ENCODE measurements around the gene RAB35.

The RAB35 gene

DNA sequence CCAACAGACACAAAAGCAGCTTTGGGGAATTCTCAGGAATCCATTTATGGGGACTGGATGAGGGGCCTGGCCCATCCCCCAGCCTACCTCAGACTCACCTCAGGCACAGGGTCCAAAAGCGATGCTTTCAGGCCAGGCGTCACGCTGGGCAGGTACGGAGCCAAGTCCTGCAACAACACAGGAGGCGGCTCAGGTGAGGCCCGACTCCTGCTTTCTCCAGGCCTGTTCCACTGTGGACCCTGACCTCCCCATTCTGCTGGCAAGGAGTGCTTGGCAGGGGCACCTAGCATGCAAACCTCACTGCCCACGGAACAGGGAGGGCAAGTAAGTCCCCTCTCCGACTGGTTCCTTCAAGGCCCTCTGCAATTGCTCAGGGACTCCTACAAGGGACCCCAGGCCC lies 28.6 kb upstream of the RAB35 start:
- Histone ChIP-seq H3K27ac (ENCODE audit: low read depth, low read length) (no peak overlapping the region), H3K4me1 (ENCODE audit: control insufficient read depth, insufficient read depth, low read length) (no peaks in the 10 kb centered on the region), H3K9ac (ENCODE audit: low read depth, low read length) (no peak overlapping the region), H3K27me3 (ENCODE audit: control insufficient read depth, insufficient read depth, low read length) (no peaks in the 10 kb centered on the region), H3K9me3 (ENCODE audit: control insufficient read depth, insufficient read depth, low read length) (no peaks in the 10 kb centered on the region), H3K4me3 (ENCODE audit: low read depth, low read length) (no peak overlapping the region), H3K36me3 (ENCODE audit: control insufficient read depth, insufficient read depth, low read length) (peaks cover 99% of the 10 kb centered on the region)

DNA sequence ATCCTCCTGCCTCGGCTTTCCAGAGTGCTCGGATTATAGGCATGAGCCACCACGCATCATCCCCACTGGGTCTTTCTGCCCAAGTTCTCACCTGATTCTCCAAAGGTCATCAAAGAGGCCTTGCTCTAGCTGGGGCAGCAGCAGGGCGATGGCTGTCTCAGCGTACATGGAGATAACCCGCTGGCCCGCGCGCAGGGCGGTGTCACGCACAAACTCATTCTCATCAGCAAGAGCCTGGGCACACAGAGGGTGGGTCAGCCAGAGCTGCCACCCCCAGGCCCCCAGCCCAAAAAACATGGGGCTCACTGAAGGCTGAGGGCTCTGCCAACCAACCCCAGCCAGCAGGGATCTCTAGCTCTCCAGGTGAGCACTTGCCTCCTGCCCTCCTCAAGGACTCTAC lies 27.7 kb upstream of the RAB35 start:
- peaks cover 99% of the 10 kb centered on the region for H3K36me3 ChIP-seq (ENCODE audit: control insufficient read depth, insufficient read depth, low read length)

DNA sequence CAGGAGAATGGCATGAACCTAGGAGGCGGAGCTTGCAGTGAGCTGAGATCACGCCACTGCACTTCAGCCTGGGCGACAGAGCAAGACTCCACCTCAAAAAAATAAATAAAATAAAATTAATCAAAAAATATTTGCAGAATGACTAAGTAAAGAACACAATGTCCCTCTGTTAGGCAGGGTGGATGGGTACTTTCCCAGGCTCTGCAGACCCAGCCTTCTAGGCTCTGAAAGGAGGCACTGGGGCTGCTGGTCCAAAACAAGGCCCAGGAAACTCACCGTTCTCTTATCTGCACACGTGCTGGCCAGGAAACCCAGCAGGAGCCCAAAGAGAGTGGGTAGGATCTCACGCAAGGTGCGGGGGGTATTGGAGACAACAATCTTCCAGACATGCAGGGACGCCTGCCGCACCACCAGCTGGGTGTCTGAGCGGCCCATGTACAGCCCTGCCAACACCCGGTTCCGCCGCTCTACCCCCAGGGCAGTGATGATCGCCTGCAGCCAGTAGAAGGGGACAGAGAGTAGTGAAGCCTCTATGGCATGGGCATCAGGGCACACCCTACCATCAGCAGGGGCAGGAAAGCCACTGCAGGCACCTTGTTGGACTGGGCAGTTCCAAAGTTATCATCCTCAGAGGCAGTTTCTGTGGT lies 25.8 kb upstream of the RAB35 start:
- no peak overlapping the region for H3K9ac ChIP-seq (ENCODE audit: low read depth, low read length)
- H3K36me3 ChIP-seq (ENCODE audit: control insufficient read depth, insufficient read depth, low read length), result peaks cover 97% of the 10 kb centered on the region
- no peaks in the 10 kb centered on the region for H3K27me3 ChIP-seq (ENCODE audit: control insufficient read depth, insufficient read depth, low read length)
- H3K9me3 ChIP-seq (ENCODE audit: control insufficient read depth, insufficient read depth, low read length), result no peaks in the 10 kb centered on the region
- no peak overlapping the region for H3K4me3 ChIP-seq (ENCODE audit: low read depth, low read length)
- H3K4me1 ChIP-seq (ENCODE audit: control insufficient read depth, insufficient read depth, low read length), result no peaks in the 10 kb centered on the region
- H3K27ac ChIP-seq (ENCODE audit: low read depth, low read length), result no peak overlapping the region

More for the DNA sequence above, 27.7 kb upstream of the RAB35 start:
- H3K27me3 ChIP-seq (ENCODE audit: control insufficient read depth, insufficient read depth, low read length), result no peaks in the 10 kb centered on the region
- H3K9me3 ChIP-seq (ENCODE audit: control insufficient read depth, insufficient read depth, low read length), result no peaks in the 10 kb centered on the region
- H3K4me1 ChIP-seq (ENCODE audit: control insufficient read depth, insufficient read depth, low read length), result no peaks in the 10 kb centered on the region
- H3K27ac ChIP-seq (ENCODE audit: low read depth, low read length), result no peak overlapping the region
- H3K4me3 ChIP-seq (ENCODE audit: low read depth, low read length), result no peak overlapping the region
- no peak overlapping the region for H3K9ac ChIP-seq (ENCODE audit: low read depth, low read length)

DNA sequence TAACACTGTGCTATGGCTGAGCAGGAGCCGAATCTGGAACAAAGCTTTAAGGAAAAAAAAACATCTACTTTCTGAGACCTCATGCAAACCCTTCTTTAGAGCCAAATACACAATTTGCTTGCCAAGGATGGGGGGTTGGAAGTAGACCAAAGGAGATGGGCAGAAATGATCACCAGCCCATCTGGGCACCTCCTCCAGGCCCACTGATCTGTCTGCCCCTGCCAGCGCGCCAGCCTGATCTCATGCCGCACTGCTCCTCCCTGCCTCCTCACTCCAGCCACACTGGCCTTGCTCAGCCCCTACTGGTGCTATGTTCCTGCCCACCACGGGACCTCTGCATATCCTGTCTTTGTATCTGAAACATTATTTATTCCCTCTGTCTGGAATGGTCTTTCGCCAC lies 24.8 kb upstream of the RAB35 start:
- no peaks in the 10 kb centered on the region for H3K27me3 ChIP-seq (ENCODE audit: control insufficient read depth, insufficient read depth, low read length)
- no peaks in the 10 kb centered on the region for H3K9me3 ChIP-seq (ENCODE audit: control insufficient read depth, insufficient read depth, low read length)

DNA sequence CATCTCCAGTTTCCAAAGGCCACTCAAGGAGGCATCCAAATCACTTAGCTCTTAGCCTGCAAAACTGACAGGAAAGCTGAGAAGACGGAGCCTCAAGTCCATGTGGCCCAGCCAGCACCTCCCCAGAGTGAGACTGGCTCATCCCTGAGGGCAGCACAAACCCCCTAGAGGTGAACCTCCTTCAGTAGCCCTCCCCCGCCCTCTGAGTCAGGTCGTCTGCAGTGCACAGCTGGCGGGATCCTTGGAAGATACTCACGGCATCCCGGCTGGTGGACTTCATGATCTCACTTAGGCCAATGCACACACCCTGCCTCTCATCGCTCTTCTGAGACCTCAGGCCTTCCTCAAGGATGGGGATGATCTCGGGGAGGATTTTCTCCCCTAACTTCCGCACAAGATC lies 24.1 kb upstream of the RAB35 start:
- H3K36me3 ChIP-seq (ENCODE audit: control insufficient read depth, insufficient read depth, low read length), result peaks cover 97% of the 10 kb centered on the region
- H3K4me3 ChIP-seq (ENCODE audit: low read depth, low read length), result no peak overlapping the region
- H3K27me3 ChIP-seq (ENCODE audit: control insufficient read depth, insufficient read depth, low read length), result no peaks in the 10 kb centered on the region
- no peak overlapping the region for H3K9ac ChIP-seq (ENCODE audit: low read depth, low read length)
- H3K9me3 ChIP-seq (ENCODE audit: control insufficient read depth, insufficient read depth, low read length), result no peaks in the 10 kb centered on the region
- no peaks in the 10 kb centered on the region for H3K4me1 ChIP-seq (ENCODE audit: control insufficient read depth, insufficient read depth, low read length)
- H3K27ac ChIP-seq (ENCODE audit: low read depth, low read length), result no peak overlapping the region

More for the DNA sequence above, 24.8 kb upstream of the RAB35 start:
- Histone ChIP-seq H3K36me3 (ENCODE audit: control insufficient read depth, insufficient read depth, low read length) (peaks cover 97% of the 10 kb centered on the region), H3K27ac (ENCODE audit: low read depth, low read length) (no peak overlapping the region), H3K4me3 (ENCODE audit: low read depth, low read length) (no peak overlapping the region), H3K9ac (ENCODE audit: low read depth, low read length) (no peak overlapping the region), H3K4me1 (ENCODE audit: control insufficient read depth, insufficient read depth, low read length) (no peaks in the 10 kb centered on the region)

DNA sequence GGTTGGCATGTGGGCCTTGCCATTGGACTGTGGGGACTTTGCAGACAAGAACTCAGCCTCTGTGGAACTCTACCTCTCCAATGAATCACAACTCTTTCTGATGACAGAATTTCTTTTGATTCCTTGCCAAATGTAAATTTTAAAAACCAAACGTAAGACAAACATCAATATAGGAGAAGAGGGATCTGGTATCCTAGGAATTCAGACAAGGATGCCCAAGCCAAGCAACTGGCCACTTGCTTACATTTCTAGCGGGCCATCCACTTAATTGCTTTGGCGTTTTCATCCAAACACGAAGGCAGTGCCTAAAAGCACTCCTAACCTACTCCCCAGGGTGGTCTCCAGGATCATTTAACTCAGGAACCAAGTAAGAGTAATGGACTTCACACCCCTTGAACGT lies 23.4 kb upstream of the RAB35 start:
- H3K36me3 ChIP-seq (ENCODE audit: control insufficient read depth, insufficient read depth, low read length), result peaks cover 97% of the 10 kb centered on the region
- H3K27me3 ChIP-seq (ENCODE audit: control insufficient read depth, insufficient read depth, low read length), result no peaks in the 10 kb centered on the region
- no peaks in the 10 kb centered on the region for H3K9me3 ChIP-seq (ENCODE audit: control insufficient read depth, insufficient read depth, low read length)
- H3K27ac ChIP-seq (ENCODE audit: low read depth, low read length), result no peak overlapping the region
- no peak overlapping the region for H3K9ac ChIP-seq (ENCODE audit: low read depth, low read length)
- H3K4me1 ChIP-seq (ENCODE audit: control insufficient read depth, insufficient read depth, low read length), result no peaks in the 10 kb centered on the region
- no peak overlapping the region for H3K4me3 ChIP-seq (ENCODE audit: low read depth, low read length)

DNA sequence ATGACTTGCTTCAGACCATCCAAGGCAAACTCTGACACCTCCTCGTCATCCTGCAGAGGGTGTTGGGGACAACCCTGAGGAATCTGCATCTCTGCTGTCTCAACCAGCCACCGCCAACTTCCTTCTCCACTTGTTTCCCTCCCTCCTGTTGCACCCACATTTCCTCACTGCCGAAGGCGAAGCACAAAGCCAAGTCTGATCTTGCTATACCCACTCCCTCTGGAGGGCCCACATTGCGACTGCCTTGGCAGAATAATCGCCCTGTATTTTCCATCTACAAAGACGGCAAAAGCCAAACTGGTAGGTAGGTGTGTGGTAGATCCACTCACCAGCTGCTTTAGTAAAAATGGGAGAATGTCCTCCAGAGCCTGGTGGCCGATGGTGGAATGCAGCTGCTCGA lies 21.8 kb upstream of the RAB35 start:
- H3K4me1 ChIP-seq (ENCODE audit: control insufficient read depth, insufficient read depth, low read length), result no peaks in the 10 kb centered on the region
- H3K27me3 ChIP-seq (ENCODE audit: control insufficient read depth, insufficient read depth, low read length), result no peaks in the 10 kb centered on the region
- H3K9me3 ChIP-seq (ENCODE audit: control insufficient read depth, insufficient read depth, low read length), result no peaks in the 10 kb centered on the region
- no peak overlapping the region for H3K9ac ChIP-seq (ENCODE audit: low read depth, low read length)
- no peak overlapping the region for H3K4me3 ChIP-seq (ENCODE audit: low read depth, low read length)
- peaks cover 97% of the 10 kb centered on the region for H3K36me3 ChIP-seq (ENCODE audit: control insufficient read depth, insufficient read depth, low read length)
- H3K27ac ChIP-seq (ENCODE audit: low read depth, low read length), result no peak overlapping the region

DNA sequence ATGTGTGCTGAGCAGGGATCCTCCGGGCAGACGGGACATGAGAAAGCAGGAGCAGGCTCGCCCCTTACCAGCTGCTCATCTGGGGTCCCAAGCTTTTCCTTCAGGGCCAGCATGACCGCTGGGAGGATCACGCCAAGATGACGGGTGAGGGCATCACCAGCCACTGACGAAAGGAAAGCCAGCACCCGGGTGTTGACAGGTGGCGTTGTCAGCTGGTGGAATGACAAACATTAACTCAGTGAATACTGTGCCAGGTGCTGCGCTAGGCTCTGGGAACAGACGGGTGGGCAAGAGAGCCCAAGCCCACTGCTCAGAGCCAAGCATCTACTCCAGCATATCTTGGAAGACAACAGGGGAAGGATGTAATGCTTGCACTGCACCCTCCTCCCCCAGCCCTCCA lies 21.3 kb upstream of the RAB35 start:
- peaks cover 97% of the 10 kb centered on the region for H3K36me3 ChIP-seq (ENCODE audit: control insufficient read depth, insufficient read depth, low read length)
- H3K4me3 ChIP-seq (ENCODE audit: low read depth, low read length), result no peak overlapping the region
- no peak overlapping the region for H3K27ac ChIP-seq (ENCODE audit: low read depth, low read length)

DNA sequence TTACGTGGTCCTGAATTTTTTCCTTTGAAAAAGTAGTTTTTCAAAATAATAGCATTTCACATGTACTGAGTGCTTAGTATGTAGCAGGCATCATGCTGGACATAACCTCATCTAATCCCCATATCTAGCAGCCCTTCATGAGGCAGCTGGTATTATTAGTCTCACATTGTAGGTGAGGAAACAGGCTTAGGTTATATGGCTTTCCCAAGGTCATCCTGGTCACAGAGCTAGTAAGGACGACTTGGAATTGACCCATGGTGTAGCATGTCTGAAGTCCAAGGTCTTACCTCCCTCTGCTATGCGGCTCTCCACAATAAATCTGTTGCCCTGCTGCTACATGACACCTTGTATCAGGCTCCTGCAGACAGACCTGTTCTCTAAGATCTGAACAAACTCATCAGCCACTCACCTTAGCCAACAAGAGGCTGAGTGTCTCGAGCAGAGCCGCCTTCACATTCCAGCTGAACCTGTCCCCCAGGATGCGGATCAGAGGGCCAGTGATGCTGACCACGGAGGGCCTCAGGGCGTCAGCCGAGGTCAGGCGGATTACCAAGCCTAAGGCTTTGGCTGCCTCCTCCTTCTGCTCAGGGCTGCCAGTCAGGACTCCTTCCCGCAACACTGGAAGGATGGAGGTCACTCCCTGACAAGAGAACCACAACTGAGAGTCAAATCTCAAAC lies 19.7 kb upstream of the RAB35 start:
- Histone ChIP-seq H3K9me3 (ENCODE audit: control insufficient read depth, insufficient read depth, low read length) (no peaks in the 10 kb centered on the region), H3K36me3 (ENCODE audit: control insufficient read depth, insufficient read depth, low read length) (peaks cover 97% of the 10 kb centered on the region), H3K4me1 (ENCODE audit: control insufficient read depth, insufficient read depth, low read length) (no peaks in the 10 kb centered on the region), H3K27me3 (ENCODE audit: control insufficient read depth, insufficient read depth, low read length) (no peaks in the 10 kb centered on the region), H3K9ac (ENCODE audit: low read depth, low read length) (no peak overlapping the region), H3K27ac (ENCODE audit: low read depth, low read length) (no peak overlapping the region), H3K4me3 (ENCODE audit: low read depth, low read length) (no peak overlapping the region)

More for the DNA sequence above, 21.3 kb upstream of the RAB35 start:
- H3K9ac ChIP-seq (ENCODE audit: low read depth, low read length), result no peak overlapping the region
- no peaks in the 10 kb centered on the region for H3K4me1 ChIP-seq (ENCODE audit: control insufficient read depth, insufficient read depth, low read length)
- no peaks in the 10 kb centered on the region for H3K9me3 ChIP-seq (ENCODE audit: control insufficient read depth, insufficient read depth, low read length)
- H3K27me3 ChIP-seq (ENCODE audit: control insufficient read depth, insufficient read depth, low read length), result no peaks in the 10 kb centered on the region

DNA sequence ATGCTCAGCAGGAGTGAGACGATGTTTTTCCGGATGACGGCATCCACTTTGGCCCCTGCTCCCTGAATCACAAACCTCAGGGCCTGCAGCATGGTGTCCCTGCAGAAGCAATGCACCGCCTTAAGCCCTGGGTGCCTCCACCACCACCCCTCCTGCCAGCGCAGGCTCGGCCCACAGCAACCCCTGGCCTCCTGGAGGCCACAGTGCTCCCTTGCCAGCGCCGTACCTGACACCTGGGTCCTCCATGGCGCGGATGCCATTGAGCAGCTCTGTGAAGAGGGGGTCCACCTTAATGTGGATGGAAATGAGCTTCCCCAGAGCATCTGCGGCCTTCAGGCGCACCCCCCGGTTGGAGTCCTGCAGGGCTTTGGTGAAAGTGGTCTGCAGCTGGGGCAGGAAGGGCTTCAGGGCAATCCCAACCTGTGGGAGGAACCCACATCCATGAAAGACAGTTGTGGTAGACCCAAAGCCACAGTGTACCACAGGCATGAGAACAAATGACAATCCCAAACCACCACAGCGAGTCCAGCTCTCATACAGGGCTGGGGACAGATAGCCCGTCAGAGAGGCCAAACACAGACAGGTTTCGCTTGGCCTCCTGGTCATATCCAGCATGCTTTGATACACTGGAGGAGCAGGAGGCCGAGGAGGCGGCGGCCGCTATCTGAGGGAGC lies 17.9 kb upstream of the RAB35 start:
- H3K27me3 ChIP-seq (ENCODE audit: control insufficient read depth, insufficient read depth, low read length), result no peaks in the 10 kb centered on the region
- no peaks in the 10 kb centered on the region for H3K9me3 ChIP-seq (ENCODE audit: control insufficient read depth, insufficient read depth, low read length)
- H3K4me3 ChIP-seq (ENCODE audit: low read depth, low read length), result no peak overlapping the region
- no peak overlapping the region for H3K9ac ChIP-seq (ENCODE audit: low read depth, low read length)
- peaks cover 97% of the 10 kb centered on the region for H3K36me3 ChIP-seq (ENCODE audit: control insufficient read depth, insufficient read depth, low read length)
- H3K27ac ChIP-seq (ENCODE audit: low read depth, low read length), result no peak overlapping the region
- no peaks in the 10 kb centered on the region for H3K4me1 ChIP-seq (ENCODE audit: control insufficient read depth, insufficient read depth, low read length)

DNA sequence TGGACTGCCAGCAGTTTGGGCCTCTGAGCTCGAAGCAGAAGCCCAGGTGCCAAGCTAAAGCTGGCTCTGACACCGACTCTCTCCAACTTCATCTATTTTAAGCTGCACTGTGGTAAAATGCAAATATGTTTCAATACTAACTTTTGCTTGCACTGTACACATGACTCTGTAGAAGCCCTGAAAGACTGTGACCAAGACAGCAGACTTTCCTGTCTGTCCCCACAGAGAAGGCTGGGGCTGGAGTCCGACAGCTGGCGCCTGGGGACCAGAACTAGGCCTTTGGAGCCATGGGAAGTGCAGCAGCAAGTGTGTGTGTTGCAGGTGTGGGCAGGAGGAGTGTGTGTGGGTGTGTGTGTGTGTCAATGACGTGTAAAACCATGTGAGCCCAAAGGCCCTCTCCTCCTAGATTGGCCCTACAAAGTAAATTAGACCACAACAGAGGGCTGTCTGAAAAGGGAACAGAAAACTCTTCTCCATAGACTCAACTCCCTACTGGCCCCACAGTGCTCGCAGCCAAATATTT lies 16.4 kb upstream of the RAB35 start:
- H3K27ac ChIP-seq (ENCODE audit: low read depth, low read length), result no peak overlapping the region
- no peaks in the 10 kb centered on the region for H3K9me3 ChIP-seq (ENCODE audit: control insufficient read depth, insufficient read depth, low read length)
- H3K4me3 ChIP-seq (ENCODE audit: low read depth, low read length), result no peak overlapping the region
- no peak overlapping the region for H3K9ac ChIP-seq (ENCODE audit: low read depth, low read length)
- no peaks in the 10 kb centered on the region for H3K27me3 ChIP-seq (ENCODE audit: control insufficient read depth, insufficient read depth, low read length)
- no peaks in the 10 kb centered on the region for H3K4me1 ChIP-seq (ENCODE audit: control insufficient read depth, insufficient read depth, low read length)
- H3K36me3 ChIP-seq (ENCODE audit: control insufficient read depth, insufficient read depth, low read length), result peaks cover 99% of the 10 kb centered on the region
